HL-60 (cell line): ENCODE measurements around the gene KRT14.
"Not testable (repeated sequence)": the region's sequence is repeated elsewhere in the genome, so short reads cannot be mapped to it uniquely, and the experiment has no call there.

Experiments
- CTCF ChIP-seq: IDR thresholded peaks from one replicate; pipeline ENCODE4 v1.5.1; 2011; ENCODE audit warnings: low read length, control low read depth, inconsistent platforms; ENCODE audit not compliant: insufficient read depth
- GABPA ChIP-seq: IDR thresholded peaks from 2 replicates; pipeline ENCODE4 v1.6.1; 2012; ENCODE audit warnings: low read depth

- not testable (repeated sequence) for TF ChIP-seq CTCF, GABPA
Measured at GRCh38 chr17:41619927-41620582, 33.4 kb upstream of the KRT14 start.
